DND-41 (cell line): ENCODE data around the gene TTLL7.

Source experiments
- ATAC-seq: fragments of 200-7000 bp; cut with Tn5 transposase; 3 replicates; pipeline ENCODE4 v1.9.1; 2021; ENCODE audit warnings: low read depth; ENCODE audit not compliant: insufficient read depth
- DNase-seq: peaks from one replicate; pipeline ENCODE4 v3.0.0-alpha.2; 2020
- H2AFZ ChIP-seq: 2 replicates; pipeline ENCODE4 v1.6.0; 2012; ENCODE audit warnings: low read depth, low read length
- H3K27ac ChIP-seq: 2 replicates; pipeline ENCODE4 v1.5.1; 2012; ENCODE audit warnings: low read length, inconsistent platforms
- H3K27me3 ChIP-seq: fragments of 200-600 bp; sonication (generic); 2 replicates; pipeline ENCODE4 v1.6.0; 2012; ENCODE audit warnings: low read length, mild to moderate bottlenecking, inconsistent platforms; ENCODE audit not compliant: insufficient read depth, poor library complexity
- H3K36me3 ChIP-seq: 2 replicates; pipeline ENCODE4 v1.5.1; 2012; ENCODE audit warnings: low read length, inconsistent platforms; ENCODE audit not compliant: insufficient read depth
- H3K4me1 ChIP-seq: 2 replicates; pipeline ENCODE4 v1.5.1; 2012; ENCODE audit warnings: mild to moderate bottlenecking, low read length; ENCODE audit not compliant: insufficient read depth
- H3K4me2 ChIP-seq: 2 replicates; pipeline ENCODE4 v1.6.0; 2012; ENCODE audit warnings: mild to moderate bottlenecking, moderate library complexity, low read length, inconsistent platforms; ENCODE audit not compliant: insufficient read depth
- H3K4me3 ChIP-seq, 2 experiments: fragments of 200-600 bp in 1 of 2; shearing (Covaris generic) in 1 of 2; 2 replicates each; pipeline ENCODE4 v1.5.1; 2012 to 2016; ENCODE audit warnings: inconsistent platforms in 2 of 2, low read length in 2 of 2, mild to moderate bottlenecking in 2 of 2, low read depth in 1 of 2, moderate library complexity in 1 of 2
- H3K79me2 ChIP-seq: 2 replicates; pipeline ENCODE4 v1.6.0; 2012; ENCODE audit warnings: low read length, inconsistent platforms; ENCODE audit not compliant: insufficient read depth
- H3K9ac ChIP-seq: 2 replicates; pipeline ENCODE4 v1.6.0; 2012; ENCODE audit warnings: low read depth, mild to moderate bottlenecking, inconsistent platforms, low read length, moderate library complexity
- H3K9me3 ChIP-seq: 2 replicates; pipeline ENCODE4 v1.5.1; 2012; ENCODE audit warnings: low read length, moderate library complexity, mild to moderate bottlenecking, inconsistent platforms; ENCODE audit not compliant: insufficient read depth, severe bottlenecking
- H4K20me1 ChIP-seq: 2 replicates; pipeline ENCODE4 v1.6.0; 2012; ENCODE audit warnings: low read length; ENCODE audit not compliant: insufficient read depth
- CTCF ChIP-seq: IDR thresholded peaks from 2 replicates; pipeline ENCODE4 v1.5.1; 2012; ENCODE audit warnings: borderline replicate concordance, low read length, moderate library complexity, mild to moderate bottlenecking; ENCODE audit not compliant: poor library complexity, severe bottlenecking; ENCODE audit errors: extremely low read depth
- EZH2 ChIP-seq: IDR thresholded peaks from 3 replicates; pipeline ENCODE4 v1.6.1; 2012; ENCODE audit warnings: borderline replicate concordance, low read depth, mild to moderate bottlenecking, moderate library complexity, low read length, inconsistent platforms; ENCODE audit not compliant: severe bottlenecking

TTLL7 gene

DNA sequence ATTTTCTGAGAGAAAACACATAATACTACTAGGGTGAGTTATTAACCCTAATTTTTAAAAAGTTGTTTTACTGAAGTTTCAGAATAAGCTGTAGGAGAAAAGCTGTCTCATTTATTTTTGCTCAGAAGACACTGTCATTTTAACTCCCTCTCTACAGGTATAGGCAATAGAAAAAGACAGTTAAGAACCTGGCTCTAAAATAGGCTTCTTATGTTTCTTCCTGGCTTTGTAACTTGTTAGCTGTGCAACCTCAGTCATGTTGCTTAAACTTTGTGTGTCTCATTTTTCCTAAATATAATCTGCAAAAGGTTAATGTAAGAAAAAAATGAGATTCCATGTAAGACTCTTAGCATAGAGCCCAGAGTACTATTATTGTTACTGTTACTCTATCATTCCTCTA lies 64.4 kb downstream of the TTLL7 start:
- no peaks in the 10 kb centered on the region for H3K79me2 ChIP-seq
- no peaks in the 10 kb centered on the region for H3K4me1 ChIP-seq
- H3K4me2 ChIP-seq: no peak overlapping the region
- H4K20me1 ChIP-seq: no peaks in the 10 kb centered on the region
- TF ChIP-seq CTCF: no peak
- no peak for TF ChIP-seq EZH2
- ATAC-seq (no peak), DNase-seq (no peak)
- no peak overlapping the region for H3K4me3 ChIP-seq
- no peaks in the 10 kb centered on the region for H3K27me3 ChIP-seq
- no peaks in the 10 kb centered on the region for H3K36me3 ChIP-seq
- no peak overlapping the region for H2AFZ ChIP-seq
- H3K27ac ChIP-seq: no peak overlapping the region
- H3K9me3 ChIP-seq: no peaks in the 10 kb centered on the region
- H3K9ac ChIP-seq: no peak overlapping the region

GRCh38 chr1:83932693-83933092 lies 66.2 kb downstream of the TTLL7 start:
- DNase-seq: no peak
- Histone ChIP-seq H3K4me3 (no peak overlapping the region), H3K4me1 (no peaks in the 10 kb centered on the region), H3K79me2 (no peaks in the 10 kb centered on the region), H3K9me3 (no peaks in the 10 kb centered on the region), H3K9ac (no peak overlapping the region), H3K36me3 (no peaks in the 10 kb centered on the region), H4K20me1 (no peaks in the 10 kb centered on the region), H3K27me3 (no peaks in the 10 kb centered on the region), H3K27ac (no peak overlapping the region), H3K4me2 (no peak overlapping the region), H2AFZ (no peak overlapping the region)
- ATAC-seq: no peak
- TF ChIP-seq EZH2: no peak
- TF ChIP-seq CTCF: no peak

- H3K79me2 ChIP-seq: no peaks in the 10 kb centered on the region
- no peaks in the 10 kb centered on the region for H4K20me1 ChIP-seq
- H3K4me2 ChIP-seq: no peak overlapping the region
- TF ChIP-seq EZH2 (no peak), CTCF (no peak)
- no peak overlapping the region for H2AFZ ChIP-seq
- H3K9me3 ChIP-seq: no peaks in the 10 kb centered on the region
- H3K27me3 ChIP-seq: no peaks in the 10 kb centered on the region
- H3K36me3 ChIP-seq: no peaks in the 10 kb centered on the region
- no peak for DNase-seq
- H3K9ac ChIP-seq: no peak overlapping the region
- ATAC-seq: no peak
- H3K4me3 ChIP-seq: no peak overlapping the region
- H3K4me1 ChIP-seq: no peaks in the 10 kb centered on the region
- no peak overlapping the region for H3K27ac ChIP-seq
Observed at GRCh38 chr1:83932281-83932680, 66.7 kb downstream of the TTLL7 start.
